ENCODE data around the gene SLC11A2.

Gene SLC11A2

GRCh38 chr12:51005671-51006070, 20.5 kb downstream of the SLC11A2 start:
- TF ChIP-seq ZFX (IDR thresholded peaks at IDR 0.05; ENCODE audit: borderline replicate concordance) = no peak
- TF ChIP-seq CTCF (IDR thresholded peaks at IDR 0.05) = no peak
- peak overlapping the region; percentile 63 for H3K27ac ChIP-seq

DNA sequence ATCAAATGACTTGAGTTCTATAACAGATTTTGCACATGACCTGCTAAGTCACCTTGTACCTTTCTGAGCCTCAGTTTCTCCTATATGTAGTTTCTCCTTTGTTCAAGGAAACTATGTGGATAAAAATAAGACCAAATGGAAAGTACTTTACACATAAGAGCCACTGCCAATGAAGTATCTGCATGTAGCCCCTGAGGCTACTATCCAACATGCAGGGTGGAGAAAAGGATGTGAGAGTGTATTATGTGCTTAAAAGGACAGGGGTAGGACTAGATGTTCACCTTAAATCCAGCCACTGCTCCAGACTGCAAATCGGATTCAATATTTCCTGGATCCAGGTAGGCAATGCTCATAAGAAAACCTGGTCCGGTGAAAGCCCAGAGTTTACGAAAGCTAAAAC, 21.2 kb downstream of the SLC11A2 start:
- peak overlapping the region; percentile 63 for H3K27ac ChIP-seq
- TF ChIP-seq ZFX (IDR thresholded peaks at IDR 0.05; ENCODE audit: borderline replicate concordance) = no peak

GRCh38 chr12:51004504-51004903, 21.7 kb downstream of the SLC11A2 start:
- TF ChIP-seq ZFX (IDR thresholded peaks at IDR 0.05; ENCODE audit: borderline replicate concordance) = no peak
- TF ChIP-seq CTCF (IDR thresholded peaks at IDR 0.05) = no peak
- peak overlapping the region; percentile 63 for H3K27ac ChIP-seq

DNA sequence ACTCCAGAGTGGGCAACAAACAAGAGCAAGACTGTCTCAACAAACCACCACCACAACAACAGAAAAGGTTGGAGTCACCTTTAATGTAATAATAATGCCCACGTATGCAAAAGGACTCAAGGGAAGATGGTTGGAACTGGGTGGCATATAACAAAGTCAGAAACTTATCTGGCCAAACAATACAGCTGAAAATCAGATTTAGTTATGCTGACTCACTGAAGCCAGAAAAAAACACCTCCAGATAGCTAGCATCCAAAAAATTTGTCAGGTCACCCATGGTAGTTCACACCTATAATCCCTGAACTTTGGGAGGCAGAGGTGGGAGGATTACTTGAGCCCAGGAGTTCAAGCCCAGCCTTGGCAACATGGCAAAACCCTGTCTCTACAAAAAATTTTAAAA, 24.4 kb downstream of the SLC11A2 start:
- no peak for TF ChIP-seq CTCF (IDR thresholded peaks at IDR 0.05)
- TF ChIP-seq ZFX (IDR thresholded peaks at IDR 0.05; ENCODE audit: borderline replicate concordance) = no peak
- H3K27ac ChIP-seq = no peak overlapping the region

- H3K27ac ChIP-seq = no peak overlapping the region
- TF ChIP-seq ZFX (IDR thresholded peaks at IDR 0.05; ENCODE audit: borderline replicate concordance) (no peak), CTCF (IDR thresholded peaks at IDR 0.05) (no peak)
These were observed 25.9 kb downstream of the SLC11A2 start for GRCh38 chr12:51000245-51000644.

GRCh38 chr12:50999093-50999492, 27.1 kb downstream of the SLC11A2 start:
- no peak for TF ChIP-seq CTCF (IDR thresholded peaks at IDR 0.05)
- TF ChIP-seq ZFX (IDR thresholded peaks at IDR 0.05; ENCODE audit: borderline replicate concordance) = no peak
- H3K27ac ChIP-seq = no peak overlapping the region

- no peak for TF ChIP-seq CTCF (IDR thresholded peaks at IDR 0.05)
- TF ChIP-seq ZFX (IDR thresholded peaks at IDR 0.05; ENCODE audit: borderline replicate concordance) = no peak
- H3K27ac ChIP-seq = no peak overlapping the region
These were observed 33.4 kb downstream of the SLC11A2 start for GRCh38 chr12:50992819-50993218.

GRCh38 chr12:50991291-50991690, 34.9 kb downstream of the SLC11A2 start:
- no peak for TF ChIP-seq ZFX (IDR thresholded peaks at IDR 0.05; ENCODE audit: borderline replicate concordance)
- TF ChIP-seq CTCF (IDR thresholded peaks at IDR 0.05) = no peak
- no peak overlapping the region for H3K27ac ChIP-seq
